GM18520 (cell line): Measurements from ENCODE around the gene NUDT1.
"Not testable (repeated sequence)": the region's sequence is repeated elsewhere in the genome, so short reads cannot be mapped to it uniquely, and the experiment has no call there.

Experiments
- ATAC-seq: cut with Tn5 transposase; IDR thresholded peaks from one replicate; pipeline ENCODE4 v1.9.1; 2021; ENCODE audit not compliant: unreplicated experiment

NUDT1 gene

GRCh38 chr7:2264158-2264557 lies 22.1 kb downstream of the NUDT1 start:
- no peak for ATAC-seq

- no peak for ATAC-seq
Measured at GRCh38 chr7:2266911-2267310, 24.9 kb downstream of the NUDT1 start.

- not testable (repeated sequence) for ATAC-seq
Measured at GRCh38 chr7:2269089-2269990, 27.3 kb downstream of the NUDT1 start.

GRCh38 chr7:2269991-2270460 lies 28.0 kb downstream of the NUDT1 start:
- no peak for ATAC-seq

- no peak for ATAC-seq
Measured at GRCh38 chr7:2270495-2270894, 28.5 kb downstream of the NUDT1 start.

GRCh38 chr7:2271273-2272026 lies 29.4 kb downstream of the NUDT1 start:
- ATAC-seq: no peak

GRCh38 chr7:2272031-2272430 lies 30.0 kb downstream of the NUDT1 start:
- no peak for ATAC-seq

- ATAC-seq: no peak
Measured at GRCh38 chr7:2273866-2274265, 31.8 kb downstream of the NUDT1 start.

- ATAC-seq: no peak
Measured at GRCh38 chr7:2274666-2275065, 32.6 kb downstream of the NUDT1 start.

GRCh38 chr7:2275101-2275500 lies 33.1 kb downstream of the NUDT1 start:
- no peak for ATAC-seq

- ATAC-seq: no peak
Measured at GRCh38 chr7:2276107-2276506, 34.1 kb downstream of the NUDT1 start.

- ATAC-seq: no peak
Measured at GRCh38 chr7:2278026-2278425, 36.0 kb downstream of the NUDT1 start.

- no peak for ATAC-seq
Measured at GRCh38 chr7:2279896-2280295, 37.9 kb downstream of the NUDT1 start.

- ATAC-seq: no peak
Measured at GRCh38 chr7:2280424-2280823, 38.4 kb downstream of the NUDT1 start.

- no peak for ATAC-seq
Measured at GRCh38 chr7:2281541-2281940, 39.5 kb downstream of the NUDT1 start.

GRCh38 chr7:2282185-2282751 lies 40.2 kb downstream of the NUDT1 start:
- ATAC-seq: no peak

GRCh38 chr7:2283074-2283473 lies 41.0 kb downstream of the NUDT1 start:
- no peak for ATAC-seq

- ATAC-seq: no peak
Measured at GRCh38 chr7:2287745-2288144, 45.7 kb downstream of the NUDT1 start.

- no peak for ATAC-seq
Measured at GRCh38 chr7:2288503-2288902, 46.5 kb downstream of the NUDT1 start.

- no peak for ATAC-seq
Measured at GRCh38 chr7:2289111-2289586, 47.1 kb downstream of the NUDT1 start.

- ATAC-seq: no peak
Measured at GRCh38 chr7:2289621-2290020, 47.6 kb downstream of the NUDT1 start.

- no peak for ATAC-seq
Measured at GRCh38 chr7:2290877-2291276, 48.9 kb downstream of the NUDT1 start.
